Measurements from ENCODE around the gene TBL1XR1.

The TBL1XR1 gene

DNA sequence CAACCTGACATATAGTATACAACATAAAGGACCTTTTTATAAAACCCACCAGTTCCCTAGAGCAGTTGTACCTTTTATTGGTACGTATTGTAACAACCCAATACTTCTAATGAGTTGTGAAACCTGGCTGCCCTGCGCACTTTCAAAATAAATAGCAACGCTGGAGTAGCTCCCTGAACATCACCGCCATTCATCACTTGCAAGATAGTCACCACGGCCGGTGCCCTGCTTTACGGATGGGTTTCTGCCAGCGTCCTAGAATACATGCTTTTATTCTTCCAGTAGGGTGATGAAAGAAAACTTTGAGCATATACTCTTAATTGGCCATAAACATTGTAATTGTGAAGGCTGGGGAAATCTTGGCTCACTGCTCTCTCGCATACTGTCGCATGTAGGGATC lies 220.7 kb downstream of the TBL1XR1 start:
- TF ChIP-seq, protein P1, sequence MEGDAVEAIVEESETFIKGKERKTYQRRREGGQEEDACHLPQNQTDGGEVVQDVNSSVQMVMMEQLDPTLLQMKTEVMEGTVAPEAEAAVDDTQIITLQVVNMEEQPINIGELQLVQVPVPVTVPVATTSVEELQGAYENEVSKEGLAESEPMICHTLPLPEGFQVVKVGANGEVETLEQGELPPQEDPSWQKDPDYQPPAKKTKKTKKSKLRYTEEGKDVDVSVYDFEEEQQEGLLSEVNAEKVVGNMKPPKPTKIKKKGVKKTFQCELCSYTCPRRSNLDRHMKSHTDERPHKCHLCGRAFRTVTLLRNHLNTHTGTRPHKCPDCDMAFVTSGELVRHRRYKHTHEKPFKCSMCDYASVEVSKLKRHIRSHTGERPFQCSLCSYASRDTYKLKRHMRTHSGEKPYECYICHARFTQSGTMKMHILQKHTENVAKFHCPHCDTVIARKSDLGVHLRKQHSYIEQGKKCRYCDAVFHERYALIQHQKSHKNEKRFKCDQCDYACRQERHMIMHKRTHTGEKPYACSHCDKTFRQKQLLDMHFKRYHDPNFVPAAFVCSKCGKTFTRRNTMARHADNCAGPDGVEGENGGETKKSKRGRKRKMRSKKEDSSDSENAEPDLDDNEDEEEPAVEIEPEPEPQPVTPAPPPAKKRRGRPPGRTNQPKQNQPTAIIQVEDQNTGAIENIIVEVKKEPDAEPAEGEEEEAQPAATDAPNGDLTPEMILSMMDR (IDR thresholded peaks at IDR 0.05; ENCODE audit: extremely low read depth, missing control alignments): no peak

DNA sequence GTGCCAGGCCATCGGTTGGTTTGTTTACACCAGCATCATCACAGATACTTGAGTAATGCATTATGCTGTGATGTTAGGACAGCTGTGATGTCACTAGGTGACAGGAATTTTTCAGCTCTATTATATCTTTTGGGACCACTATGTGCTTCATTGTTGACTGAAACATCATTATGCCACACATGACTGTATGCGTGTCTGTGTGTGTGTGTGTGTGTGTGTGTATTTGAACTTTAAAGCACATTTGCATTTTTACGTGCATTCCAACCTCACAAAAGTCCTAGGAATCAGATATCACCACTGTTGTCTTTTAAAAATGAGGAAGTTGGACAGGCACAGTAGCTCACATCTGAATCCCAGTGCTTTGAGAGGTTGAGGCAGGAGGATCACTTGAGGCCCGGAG lies 223.0 kb downstream of the TBL1XR1 start:
- TF ChIP-seq, protein P1 (IDR thresholded peaks at IDR 0.05; ENCODE audit: extremely low read depth, missing control alignments): no peak
- no peak for DNase-seq (ENCODE audit: low spot score)

More for the DNA sequence above, 220.7 kb downstream of the TBL1XR1 start:
- no peak for DNase-seq (ENCODE audit: low spot score)

DNA sequence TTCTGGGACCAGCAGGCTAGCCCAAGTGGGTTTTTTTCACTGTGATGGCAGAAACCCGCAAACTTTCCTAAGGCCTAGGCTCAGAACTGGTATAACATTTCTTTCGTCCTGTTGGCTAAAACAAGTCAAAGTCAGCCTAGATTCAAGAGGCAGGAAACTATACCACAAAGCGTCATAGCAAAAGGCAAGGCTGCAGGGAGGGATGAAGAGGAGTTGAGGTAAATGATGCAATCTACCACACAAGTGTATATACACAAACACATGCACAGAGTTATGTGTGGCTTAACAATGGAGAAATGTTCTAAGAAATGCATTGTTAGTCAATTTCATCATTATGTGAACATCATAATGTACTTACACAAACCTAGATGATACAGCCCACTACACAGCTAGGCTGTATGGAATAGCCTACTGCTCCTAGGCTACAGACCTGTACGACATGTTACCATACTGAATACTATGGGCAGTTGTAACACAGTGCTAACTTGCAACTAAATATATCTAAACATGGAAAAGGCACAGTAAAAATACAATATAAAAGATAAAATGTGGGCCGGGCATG lies 225.6 kb downstream of the TBL1XR1 start:
- DNase-seq (ENCODE audit: low spot score): no peak
- TF ChIP-seq, protein P1 (IDR thresholded peaks at IDR 0.05; ENCODE audit: extremely low read depth, missing control alignments): no peak

DNA sequence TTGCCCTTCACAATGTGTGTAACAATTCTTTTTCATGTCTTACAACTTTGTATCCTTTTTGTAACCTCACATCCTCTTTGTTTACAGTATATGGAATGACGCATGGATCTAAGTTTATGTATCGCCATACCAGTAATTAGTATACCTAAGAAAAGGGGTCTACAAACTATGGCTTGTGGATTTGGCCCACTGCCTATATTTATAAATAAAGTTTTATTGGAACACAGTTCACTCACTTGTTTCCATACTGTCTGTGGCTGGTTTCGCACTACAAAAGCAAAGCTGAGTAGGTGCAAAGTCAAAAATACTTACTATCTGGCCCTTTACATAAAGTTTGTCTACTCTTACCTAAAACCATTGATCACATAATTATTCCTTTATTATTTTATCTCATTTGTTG lies 226.5 kb downstream of the TBL1XR1 start:
- DNase-seq (ENCODE audit: low spot score): no peak
- TF ChIP-seq, protein P1 (IDR thresholded peaks at IDR 0.05; ENCODE audit: extremely low read depth, missing control alignments): no peak

DNA sequence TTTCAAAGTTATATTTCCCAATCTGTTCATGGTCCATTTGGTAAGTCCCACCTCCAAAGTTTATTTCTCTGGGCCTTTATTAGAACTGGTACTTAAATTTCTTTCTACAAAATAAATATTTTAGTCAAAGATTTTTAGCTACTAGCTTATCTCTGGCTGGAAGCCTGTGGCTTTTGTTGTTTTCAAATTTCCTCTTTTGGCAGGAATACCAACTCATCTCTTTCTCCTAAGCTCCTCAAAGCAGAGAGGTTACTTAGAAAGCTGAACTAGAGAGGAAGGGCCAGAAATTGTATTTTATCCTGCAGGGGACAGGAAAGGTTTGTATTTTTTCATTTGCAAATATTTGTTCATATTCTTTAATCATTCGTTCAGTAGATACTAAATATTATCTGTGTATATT lies 227.8 kb downstream of the TBL1XR1 start:
- DNase-seq (ENCODE audit: low spot score): no peak
- TF ChIP-seq, protein P1 (IDR thresholded peaks at IDR 0.05; ENCODE audit: extremely low read depth, missing control alignments): no peak
